HepG2 (cell line): ENCODE results near the gene SPHK1. TPM values are rescaled to one million over a fixed set of nuclear protein-coding genes. Genes with fewer than 3 reads are reported as not detected.

Source experiments
- ARHGAP35 ChIP-seq: sonication (generic); formaldehyde crosslinking; IDR thresholded peaks from 2 replicates; pipeline ENCODE4 v1.9.0; 2022; ENCODE audit warnings: mild to moderate bottlenecking, inconsistent platforms, moderate library complexity, missing genetic modification reagents, borderline replicate concordance
- CREB3 ChIP-seq: sonication (generic); formaldehyde crosslinking; IDR thresholded peaks from 2 replicates; pipeline ENCODE4 v1.5.0; 2020; ENCODE audit warnings: missing genetic modification reagents
- FOXC1 ChIP-seq: sonication (generic); formaldehyde crosslinking; IDR thresholded peaks from 2 replicates; pipeline ENCODE4 v1.8.0; 2022; ENCODE audit warnings: mild to moderate bottlenecking, missing genetic modification reagents, borderline replicate concordance
- MAFG ChIP-seq: sonication (generic); formaldehyde crosslinking; IDR thresholded peaks from 2 replicates; pipeline ENCODE4 v1.5.1; 2020; ENCODE audit warnings: mild to moderate bottlenecking, missing genetic modification reagents
- MTA1 ChIP-seq: sonication (generic); formaldehyde crosslinking; IDR thresholded peaks from 2 replicates; pipeline ENCODE4 v1.4.0; 2020; ENCODE audit warnings: missing genetic modification reagents, mild to moderate bottlenecking, borderline replicate concordance
- RXRB ChIP-seq: IDR thresholded peaks from 2 replicates; pipeline ENCODE4 v1.6.1; 2016; ENCODE audit warnings: borderline replicate concordance, missing genetic modification reagents, missing compliant biosample characterization
- SALL2 ChIP-seq: sonication (generic); formaldehyde crosslinking; IDR thresholded peaks from 2 replicates; pipeline ENCODE4 v1.8.1; 2023; ENCODE audit warnings: mild to moderate bottlenecking, missing genetic modification reagents, inconsistent platforms
- TFAP4 ChIP-seq: sonication (generic); IDR thresholded peaks from 2 replicates; pipeline ENCODE4 v1.6.1; 2016; ENCODE audit warnings: low read depth, borderline replicate concordance
- ZFX ChIP-seq: sonication (generic); formaldehyde crosslinking; IDR thresholded peaks from 2 replicates; pipeline ENCODE4 v1.4.0; 2020; ENCODE audit warnings: mild to moderate bottlenecking, low read depth, missing genetic modification reagents, moderate library complexity
- ZGPAT ChIP-seq: IDR thresholded peaks from 2 replicates; pipeline ENCODE4 v1.6.1; 2016; ENCODE audit warnings: mild to moderate bottlenecking
- ZMYM3 ChIP-seq: sonication (generic); formaldehyde crosslinking; IDR thresholded peaks from 2 replicates; pipeline ENCODE4 v1.5.1; 2020; ENCODE audit warnings: mild to moderate bottlenecking, missing genetic modification reagents
- ZNF121 ChIP-seq: sonication (generic); formaldehyde crosslinking; IDR thresholded peaks from 2 replicates; pipeline ENCODE4 v1.5.0; 2020; ENCODE audit warnings: mild to moderate bottlenecking, missing genetic modification reagents
- ZNF296 ChIP-seq: sonication (generic); formaldehyde crosslinking; conservative IDR thresholded peaks from 2 replicates; pipeline ENCODE4 v1.5.0; 2020; ENCODE audit warnings: mild to moderate bottlenecking, missing genetic modification reagents
- ZNF337 ChIP-seq: sonication (generic); formaldehyde crosslinking; IDR thresholded peaks from 2 replicates; pipeline ENCODE4 v1.5.1; 2020; ENCODE audit warnings: missing genetic modification reagents, low read depth, mild to moderate bottlenecking, borderline replicate concordance
- ZNF441 ChIP-seq: sonication (generic); formaldehyde crosslinking; IDR thresholded peaks from 2 replicates; pipeline ENCODE4 v1.7.0; 2021; ENCODE audit warnings: missing genetic modification reagents, borderline replicate concordance
- ZNF510 ChIP-seq: sonication (generic); formaldehyde crosslinking; IDR thresholded peaks from 2 replicates; pipeline ENCODE4 v1.4.0; 2020; ENCODE audit warnings: low read depth, mild to moderate bottlenecking, missing genetic modification reagents
- ZNF644 ChIP-seq: IDR thresholded peaks from 2 replicates; pipeline ENCODE4 v1.6.1; 2016; ENCODE audit warnings: low read depth
- polyA plus RNA-seq, 8 experiments: library from polyadenylated mRNA; depleted of rRNA in 3 of 8; stranded (reverse) in 7 of 8; unstranded in 1 of 8; fragments of >200 nt; fragmentation: Illumina TruSeq in 4 of 8; extraction: Trizol in 4 of 8; gene quantifications; 2 replicates each; pipeline versions ENCODE4 v1.2.1 to v1.2.3, GENCODE V29; 2011 to 2016; ENCODE audit warnings: low read depth in 4 of 8, missing spikeins in 1 of 8, mixed read lengths in 1 of 8; ENCODE audit not compliant: insufficient read depth in 1 of 8
- total RNA-seq, 5 experiments: library from RNA; depleted of rRNA; stranded (reverse); fragments of >200 nt; fragmentation: Illumina TruSeq; extraction: Trizol; gene quantifications; 2 replicates each; pipeline ENCODE4 v1.2.3, GENCODE V29; 2016; ENCODE audit warnings: low read depth in 1 of 5

SPHK1 gene
- total and polyA plus RNA-seq, 2 of the 13 experiments (the other 11 are each of a cell fraction or from before 2014, with no cell fraction given) = 129 to 160 TPM

DNA sequence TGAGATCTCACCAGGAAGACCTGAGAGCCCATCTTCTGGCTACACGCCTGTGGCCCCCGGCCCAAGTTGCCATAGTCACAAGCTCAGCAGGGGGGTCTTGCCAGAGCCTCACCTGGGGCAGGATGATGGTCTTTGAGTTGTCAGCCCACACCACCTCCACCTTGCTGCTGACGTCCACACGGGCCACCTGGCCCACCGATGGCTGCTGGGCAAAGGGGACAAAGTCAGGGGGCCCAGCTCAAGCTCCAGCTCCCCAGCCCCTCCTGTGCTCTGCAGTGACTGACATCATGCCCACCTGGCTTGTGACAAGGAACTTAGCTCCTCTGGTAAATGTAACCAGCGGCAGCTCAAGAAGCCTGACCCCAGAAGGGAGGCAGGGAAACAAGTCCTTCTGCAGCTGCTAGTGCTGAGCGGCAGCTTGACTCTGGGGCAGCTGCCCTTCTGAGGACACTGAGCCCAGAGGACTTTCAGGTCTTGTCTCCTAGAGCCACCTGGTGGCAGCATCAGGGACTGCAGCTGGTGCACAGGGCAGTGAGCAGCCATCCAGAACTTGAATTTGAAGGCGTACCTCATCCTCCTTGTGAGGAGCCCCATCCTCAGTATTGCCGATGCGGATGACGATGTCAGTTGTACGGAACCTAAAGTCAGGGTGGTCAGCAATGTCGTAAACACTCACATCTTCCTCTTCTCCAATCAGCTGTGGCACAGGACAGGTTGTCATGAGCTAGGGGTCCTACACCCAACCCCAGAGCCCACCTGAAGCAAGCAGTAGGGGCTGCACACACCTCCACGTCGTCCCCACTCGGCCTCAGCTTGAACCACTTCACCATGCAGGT is 13.5 kb downstream of the SPHK1 start (continued):
- TF ChIP-seq RXRB (0 out of 2 replicates have a peak, but pooled peaks have one; percentile 43), ZNF296 (CRISPR knock-in tag) (no peak), SALL2 (CRISPR knock-in tag) (peak; percentile 80; the same call in 1 of the 2 replicates), ZFX (no peak; the same call in 1 of the 2 replicates), MAFG (no peak), ZMYM3 (CRISPR knock-in tag) (no peak), ZNF510 (CRISPR knock-in tag) (0 out of 2 replicates have a peak, but pooled peaks have one; percentile 41), ZNF441 (no peak), TFAP4 (peak; percentile 39; the same call in 1 of the 2 replicates), CREB3 (no peak), ZNF121 (CRISPR knock-in tag) (no peak), ZNF337 (CRISPR knock-in tag) (no peak), ARHGAP35 (CRISPR knock-in tag) (peak; percentile 55; the same call in 1 of the 2 replicates), MTA1 (CRISPR knock-in tag) (no peak), FOXC1 (CRISPR knock-in tag) (peak; percentile 81; the same call in 1 of the 2 replicates), ZNF644 (CRISPR knock-in tag) (no peak), ZGPAT (CRISPR knock-in tag) (0 out of 2 replicates have a peak, but pooled peaks have one; percentile 30)
